Measurements from ENCODE around the gene SPINK1.
A peak's percentile ranks its signal among the peaks of the same experiment; 100 is the strongest.
"Not testable (repeated sequence)": the region's sequence is repeated elsewhere in the genome, so short reads cannot be mapped to it uniquely, and the experiment has no call there.

The SPINK1 gene

GRCh38 chr5:147842869-147843268 lies 11.4 kb upstream of the SPINK1 start:
- no peak for TF ChIP-seq GATA1 (IDR thresholded peaks at IDR 0.05; ENCODE audit: low read depth, low read length)
- no peak for TF ChIP-seq POLR2A (IDR thresholded peaks at IDR 0.05; ENCODE audit: low read length)
- no peak for DNase-seq

- TF ChIP-seq POLR2A (IDR thresholded peaks at IDR 0.05; ENCODE audit: low read length) (no peak), GATA1 (IDR thresholded peaks at IDR 0.05; ENCODE audit: low read depth, low read length) (no peak)
- DNase-seq: peak in 1 of 2 experiments; percentile 18
These were observed 5.0 kb upstream of the SPINK1 start for GRCh38 chr5:147836439-147836838.

- no peak for DNase-seq
- TF ChIP-seq GATA1 (IDR thresholded peaks at IDR 0.05; ENCODE audit: low read depth, low read length): no peak
- no peak for TF ChIP-seq POLR2A (IDR thresholded peaks at IDR 0.05; ENCODE audit: low read length)
These were observed 3.9 kb upstream of the SPINK1 start for GRCh38 chr5:147835386-147835798.

GRCh38 chr5:147832541-147832940 lies 1.1 kb upstream of the SPINK1 start:
- TF ChIP-seq POLR2A (IDR thresholded peaks at IDR 0.05; ENCODE audit: low read length) (no peak), GATA1 (IDR thresholded peaks at IDR 0.05; ENCODE audit: low read depth, low read length) (no peak)
- DNase-seq: no peak

GRCh38 chr5:147830035-147830434 lies 1.4 kb downstream of the SPINK1 start:
- TF ChIP-seq GATA1 (IDR thresholded peaks at IDR 0.05; ENCODE audit: low read depth, low read length) (no peak), POLR2A (IDR thresholded peaks at IDR 0.05; ENCODE audit: low read length) (no peak)
- peak in 1 of 2 experiments; percentile 39 for DNase-seq

- DNase-seq: not testable (repeated sequence)
These were observed 4.5 kb downstream of the SPINK1 start for GRCh38 chr5:147827017-147827416.

- TF ChIP-seq GATA1 (IDR thresholded peaks at IDR 0.05; ENCODE audit: low read depth, low read length) (no peak), POLR2A (IDR thresholded peaks at IDR 0.05; ENCODE audit: low read length) (no peak)
- no peak for DNase-seq
These were observed 5.1 kb downstream of the SPINK1 start for GRCh38 chr5:147826361-147826760.

GRCh38 chr5:147822686-147823491 lies 8.6 kb downstream of the SPINK1 start:
- TF ChIP-seq POLR2A (IDR thresholded peaks at IDR 0.05; ENCODE audit: low read length) (no peak), GATA1 (IDR thresholded peaks at IDR 0.05; ENCODE audit: low read depth, low read length) (no peak)
- peak; percentile 71 to 74 for DNase-seq

- DNase-seq: not testable (repeated sequence)
These were observed 9.2 kb downstream of the SPINK1 start for GRCh38 chr5:147822222-147822621.

GRCh38 chr5:147821766-147822165 lies 9.7 kb downstream of the SPINK1 start:
- no peak for TF ChIP-seq POLR2A (IDR thresholded peaks at IDR 0.05; ENCODE audit: low read length)
- no peak for TF ChIP-seq GATA1 (IDR thresholded peaks at IDR 0.05; ENCODE audit: low read depth, low read length)
- DNase-seq: no peak

GRCh38 chr5:147819261-147819770 lies 12.2 kb downstream of the SPINK1 start:
- DNase-seq: no peak
- TF ChIP-seq POLR2A (IDR thresholded peaks at IDR 0.05; ENCODE audit: low read length): no peak
- TF ChIP-seq GATA1 (IDR thresholded peaks at IDR 0.05; ENCODE audit: low read depth, low read length): no peak

GRCh38 chr5:147818290-147818689 lies 13.2 kb downstream of the SPINK1 start:
- DNase-seq: no peak
- no peak for TF ChIP-seq GATA1 (IDR thresholded peaks at IDR 0.05; ENCODE audit: low read depth, low read length)
- no peak for TF ChIP-seq POLR2A (IDR thresholded peaks at IDR 0.05; ENCODE audit: low read length)

- TF ChIP-seq GATA1 (IDR thresholded peaks at IDR 0.05; ENCODE audit: low read depth, low read length) (no peak), POLR2A (IDR thresholded peaks at IDR 0.05; ENCODE audit: low read length) (no peak)
- DNase-seq: no peak
These were observed 17.8 kb downstream of the SPINK1 start for GRCh38 chr5:147813696-147814095.

GRCh38 chr5:147809830-147810666 lies 21.4 kb downstream of the SPINK1 start:
- DNase-seq: no peak
- TF ChIP-seq POLR2A (IDR thresholded peaks at IDR 0.05; ENCODE audit: low read length) (no peak), GATA1 (IDR thresholded peaks at IDR 0.05; ENCODE audit: low read depth, low read length) (no peak)

Measured in erythroblast (primary cell).